Spleen (tissue), 11 donors: ENCODE measurements around the gene MORC1. TPM values are rescaled to one million over a fixed set of nuclear protein-coding genes. Genes with fewer than 3 reads are reported as not detected.
"Not testable (repeated sequence)": the region's sequence is repeated elsewhere in the genome, so short reads cannot be mapped to it uniquely, and the experiment has no call there.

ENCODE experiments used
- DNase-seq: peaks from one replicate; pipeline ENCODE4 v3.0.0-alpha.2; 2020
- H3K27ac ChIP-seq, 8 donors: fragments of 200-600 bp; sonication (generic) in 7 of 8; 1 replicate in 4 of 8; 2 replicates in 4 of 8; pipeline versions ENCODE4 v1.5.0 to v1.8.0; 2016 to 2021; ENCODE audit warnings: inconsistent platforms in 4 of 8, mild to moderate bottlenecking in 4 of 8, moderate library complexity in 1 of 8
- H3K27me3 ChIP-seq, 7 donors: fragments of 200-600 bp; sonication (generic) in 6 of 7; replicated peaks in 1 of 7; 1 replicate in 4 of 7; 2 replicates in 3 of 7; pipeline versions ENCODE4 v1.5.0 to v1.8.0; 2016 to 2021; ENCODE audit warnings: inconsistent platforms in 3 of 7, mild to moderate bottlenecking in 1 of 7
- H3K36me3 ChIP-seq, 6 donors: fragments of 200-600 bp; sonication (generic) in 5 of 6; 1 replicate in 4 of 6; 2 replicates in 2 of 6; pipeline versions ENCODE4 v1.5.0 to v1.8.0; 2016 to 2021; ENCODE audit warnings: inconsistent platforms in 2 of 6
- H3K4me1 ChIP-seq, 6 donors: fragments of 200-600 bp; sonication (generic) in 5 of 6; 1 replicate in 3 of 6; 2 replicates in 3 of 6; pipeline versions ENCODE4 v1.5.0 to v1.8.0; 2016 to 2021; ENCODE audit warnings: inconsistent platforms in 3 of 6
- H3K4me3 ChIP-seq, 8 donors: fragments of 200-600 bp; sonication (generic) in 7 of 8; 1 replicate in 4 of 8; 2 replicates in 4 of 8; pipeline versions ENCODE4 v1.5.0 to v1.8.0; 2016 to 2021; ENCODE audit warnings: inconsistent platforms in 4 of 8, mild to moderate bottlenecking in 4 of 8, moderate library complexity in 2 of 8
- H3K9me3 ChIP-seq, 8 donors: fragments of 200-600 bp; sonication (generic) in 7 of 8; 1 replicate in 4 of 8; 2 replicates in 4 of 8; pipeline versions ENCODE4 v1.5.0 to v1.8.0; 2016 to 2021; ENCODE audit warnings: inconsistent platforms in 4 of 8
- POLR2A ChIP-seq, 3 donors: fragments of 450-650 bp; IDR thresholded peaks; one replicate each; pipeline ENCODE4 v1.5.1; 2017; ENCODE audit warnings: antibody characterized with exemption in 3 of 3, mild to moderate bottlenecking in 1 of 3
- POLR2AphosphoS5 ChIP-seq, 3 donors: sonication (generic); formaldehyde crosslinking; IDR thresholded peaks; one replicate each; pipeline ENCODE4 v1.5.1; 2017; ENCODE audit warnings: antibody characterized with exemption in 3 of 3
- WGBS, 5 donors: extraction: QIAGEN DNeasy Blood & Tissue Kit in 3 of 5; methylation state at CpG; one replicate each; pipeline versions ENCODE4 v1.1.5 to v1.1.7; 2013 to 2018; 5-methylcytosine and 5-hydroxymethylcytosine counted together
- intact Hi-C: fragments of 100-400 bp; cut with DNase I; formaldehyde crosslinking; loops from one replicate; pipeline ENCODE4 v1.15.0; 2023; ENCODE audit warnings: low total_unique reads
- polyA plus RNA-seq, 3 donors: library from polyadenylated mRNA; stranded (reverse); fragments of 200-250 nt; gene quantifications; one replicate each; pipeline ENCODE4 v1.2.1, GENCODE V29; 2013
- total RNA-seq, 7 donors: library from RNA; depleted of rRNA in 3 of 7; stranded (reverse); fragments of >200 nt in 3 of 7; fragmentation: NEBNext Ultra II Directional in 4 of 7; extraction: Animal tissue kit (Norgen Biotek cat#: 25700) in 4 of 7; gene quantifications; one replicate each; pipeline versions ENCODE4 v1.1.0 to v1.2.1, GENCODE V29; 2016 to 2021
- TF ChIP-seq, protein P1 (sequence below), 11 experiments: fragments of 200-600 bp in 7 of 11; fragments of 450-650 bp in 4 of 11; sonication (generic) in 4 of 11; IDR thresholded peaks in 8 of 11; conservative IDR thresholded peaks in 3 of 11; 1 replicate in 7 of 11; 2 replicates in 4 of 11; pipeline versions ENCODE4 v1.4.0 to v1.8.0; 2016 to 2021; ENCODE audit warnings: antibody characterized with exemption in 11 of 11, inconsistent platforms in 4 of 11, mild to moderate bottlenecking in 1 of 11
- donor health status: healthy with polysubstance abuse.
- donor health status: DM: no; HTN: no; CAD: no; lungs with moderate emphysema.
- donor health status: DM: no; HTN: no; CAD: no.
- donor health status: Bipolar disorder and iron deficiency.
- donor health status: healthy.
- donor health status: DM: no; HTN: no; CAD: no.
- donor health status: DM: yes; HTN: yes; CAD: no.

The MORC1 gene
- total and polyA plus RNA-seq, 10 donors, result 0.03 to 0.24 (median 0.13) TPM; not detected in 6

DNA sequence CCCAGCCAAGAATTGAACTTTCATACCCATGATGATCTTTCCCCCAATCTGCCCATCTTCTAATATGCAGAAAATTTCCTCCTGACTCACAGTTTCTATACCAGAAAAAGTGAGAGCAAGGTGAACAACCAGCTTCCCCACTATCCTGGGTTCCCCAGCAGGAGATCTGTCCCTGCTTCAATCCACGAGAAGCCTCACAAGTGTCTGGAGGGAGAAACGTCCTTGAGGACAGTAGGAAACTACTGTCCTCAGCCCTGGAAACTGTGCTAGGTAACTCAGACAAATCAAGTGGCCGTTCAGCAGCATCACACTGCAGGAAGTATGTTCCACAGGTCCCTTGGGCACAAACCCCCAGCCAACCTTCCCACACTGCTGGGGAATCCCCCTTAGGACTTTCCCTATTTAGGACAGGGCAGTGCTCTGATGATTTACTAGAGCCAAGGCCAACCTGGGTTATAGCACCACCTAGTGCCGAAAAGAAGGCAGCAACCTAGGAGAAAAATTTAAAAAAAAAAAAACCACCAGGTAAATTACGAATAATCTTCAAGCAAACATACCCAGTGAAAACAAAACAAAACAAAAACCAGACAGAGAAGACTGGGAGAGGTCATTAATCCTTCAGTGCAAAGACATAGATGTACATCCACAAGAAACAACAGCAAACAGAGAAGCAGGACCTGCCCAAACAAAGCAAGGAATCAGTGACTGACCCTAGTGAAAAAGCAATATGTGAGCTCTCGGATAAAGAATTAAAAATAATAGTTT lies 36.0 kb downstream of the MORC1 start:
- WGBS, 5 donors, result 36 to 43% (median 39%) methylated on average over 6 of the region's 6 CpGs
- intact Hi-C loops, result no loop called here
- Histone ChIP-seq H3K27ac (no peak overlapping the region), H3K4me3 (no peak overlapping the region), H3K4me1 (peaks cover 0 to 4% (median 1%) of the 10 kb centered on the region in 6 donors), H3K36me3 (no peaks in the 10 kb centered on the region), H3K9me3 (peaks cover 0 to 14% (median 7%) of the 10 kb centered on the region in 8 donors), H3K27me3 (no peaks in the 10 kb centered on the region)
- no peak for DNase-seq
- TF ChIP-seq POLR2AphosphoS5 (IDR thresholded peaks at IDR 0.05), result no peak
- TF ChIP-seq, protein P1, sequence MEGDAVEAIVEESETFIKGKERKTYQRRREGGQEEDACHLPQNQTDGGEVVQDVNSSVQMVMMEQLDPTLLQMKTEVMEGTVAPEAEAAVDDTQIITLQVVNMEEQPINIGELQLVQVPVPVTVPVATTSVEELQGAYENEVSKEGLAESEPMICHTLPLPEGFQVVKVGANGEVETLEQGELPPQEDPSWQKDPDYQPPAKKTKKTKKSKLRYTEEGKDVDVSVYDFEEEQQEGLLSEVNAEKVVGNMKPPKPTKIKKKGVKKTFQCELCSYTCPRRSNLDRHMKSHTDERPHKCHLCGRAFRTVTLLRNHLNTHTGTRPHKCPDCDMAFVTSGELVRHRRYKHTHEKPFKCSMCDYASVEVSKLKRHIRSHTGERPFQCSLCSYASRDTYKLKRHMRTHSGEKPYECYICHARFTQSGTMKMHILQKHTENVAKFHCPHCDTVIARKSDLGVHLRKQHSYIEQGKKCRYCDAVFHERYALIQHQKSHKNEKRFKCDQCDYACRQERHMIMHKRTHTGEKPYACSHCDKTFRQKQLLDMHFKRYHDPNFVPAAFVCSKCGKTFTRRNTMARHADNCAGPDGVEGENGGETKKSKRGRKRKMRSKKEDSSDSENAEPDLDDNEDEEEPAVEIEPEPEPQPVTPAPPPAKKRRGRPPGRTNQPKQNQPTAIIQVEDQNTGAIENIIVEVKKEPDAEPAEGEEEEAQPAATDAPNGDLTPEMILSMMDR (IDR thresholded peaks at IDR 0.05 in 8 of 11, conservative IDR thresholded peaks at IDR 0.05 in 3 of 11), result peak in 9 of 11 experiments; percentile 27 to 67 (median 44)
- TF ChIP-seq POLR2A (IDR thresholded peaks at IDR 0.05), result no peak

DNA sequence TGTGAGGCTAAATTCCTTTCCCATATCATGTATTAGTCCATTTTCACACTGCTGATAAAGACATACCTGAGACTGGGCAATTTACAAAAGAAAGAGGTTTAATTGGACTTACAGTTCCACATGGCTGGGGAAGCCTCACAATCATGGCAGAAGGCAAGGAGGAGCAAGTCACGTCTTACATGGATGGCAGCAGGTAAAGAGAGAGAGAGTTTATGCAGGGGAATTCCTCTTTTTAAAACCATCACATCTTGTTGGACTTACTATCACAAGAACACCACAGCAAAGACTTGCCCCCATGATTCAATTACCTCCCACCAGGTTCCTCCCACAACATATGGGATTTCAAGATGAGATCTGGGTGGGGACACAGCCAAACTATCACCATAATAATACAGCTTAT lies 37.8 kb downstream of the MORC1 start:
- H3K27me3 ChIP-seq, intact Hi-C loops, H3K27ac ChIP-seq, DNase-seq, H3K36me3 ChIP-seq, H3K4me1 ChIP-seq, H3K4me3 ChIP-seq: not testable (repeated sequence)
- peaks cover 0 to 18% (median 7%) of the 10 kb centered on the region in 8 donors for H3K9me3 ChIP-seq
- 75 to 95% (median 81%) methylated on average over 1 of the region's 1 CpG for WGBS, 5 donors

DNA sequence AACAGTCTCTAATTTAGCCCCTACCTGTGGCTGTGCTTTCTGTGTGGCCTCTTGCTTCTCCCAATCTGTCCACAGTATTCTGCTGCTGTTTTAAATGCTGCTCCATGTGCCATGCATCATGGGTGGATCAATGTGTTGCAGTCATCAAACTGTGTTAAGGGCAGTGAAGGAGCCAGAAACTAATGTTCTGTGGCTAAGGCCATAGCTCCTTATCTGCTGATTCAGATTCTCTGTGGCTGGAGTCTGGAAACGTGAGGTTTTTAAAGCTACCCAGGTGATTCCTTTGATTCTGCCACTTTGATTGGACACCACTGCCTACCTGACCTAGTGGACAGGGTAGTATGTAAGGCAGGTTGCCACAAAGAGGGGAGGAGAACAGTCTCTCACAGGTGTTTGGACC lies 44.8 kb downstream of the MORC1 start:
- H3K9me3 ChIP-seq, result peaks cover 0 to 3% (median 0%) of the 10 kb centered on the region in 8 donors
- no peak for DNase-seq
- no peaks in the 10 kb centered on the region for H3K27me3 ChIP-seq
- TF ChIP-seq POLR2AphosphoS5 (IDR thresholded peaks at IDR 0.05), result no peak
- TF ChIP-seq POLR2A (IDR thresholded peaks at IDR 0.05), result no peak
- TF ChIP-seq, protein P1 (IDR thresholded peaks at IDR 0.05 in 8 of 11, conservative IDR thresholded peaks at IDR 0.05 in 3 of 11), result no peak
- no peak overlapping the region for H3K4me3 ChIP-seq
- H3K4me1 ChIP-seq, result peaks cover 3 to 15% (median 10%) of the 10 kb centered on the region in 6 donors
- intact Hi-C loops, result no loop called here
- WGBS, 5 donors, result 19 to 60% (median 29%) methylated on average over 1 of the region's 1 CpG
- H3K36me3 ChIP-seq, result no peaks in the 10 kb centered on the region
- no peak overlapping the region for H3K27ac ChIP-seq

DNA sequence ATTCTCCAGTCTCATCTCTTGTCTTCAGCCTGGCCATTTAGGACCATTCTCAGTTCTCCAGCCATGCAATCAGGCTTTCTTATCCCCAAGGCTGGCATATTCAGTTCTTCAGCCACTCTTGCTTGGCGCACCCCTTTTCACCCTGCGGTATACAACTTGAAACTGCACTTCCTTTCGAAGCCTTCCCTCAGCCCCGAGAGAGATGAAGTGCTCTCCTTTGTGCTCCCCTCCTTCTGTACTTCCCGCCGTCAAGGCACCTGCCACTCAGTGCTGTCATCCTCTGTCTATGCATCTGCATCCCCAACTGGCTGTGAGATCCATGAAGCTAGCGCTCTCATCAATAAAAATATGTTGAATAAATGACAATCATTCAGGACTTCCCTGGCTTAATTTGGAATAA lies 45.7 kb downstream of the MORC1 start:
- peaks cover 0 to 3% (median 0%) of the 10 kb centered on the region in 8 donors for H3K9me3 ChIP-seq
- no peak overlapping the region for H3K4me3 ChIP-seq
- peaks cover 3 to 15% (median 10%) of the 10 kb centered on the region in 6 donors for H3K4me1 ChIP-seq
- TF ChIP-seq, protein P1 (IDR thresholded peaks at IDR 0.05 in 8 of 11, conservative IDR thresholded peaks at IDR 0.05 in 3 of 11), result no peak
- TF ChIP-seq POLR2A (IDR thresholded peaks at IDR 0.05) (no peak), POLR2AphosphoS5 (IDR thresholded peaks at IDR 0.05) (no peak)
- intact Hi-C loops, result no loop called here
- H3K36me3 ChIP-seq, result no peaks in the 10 kb centered on the region
- H3K27me3 ChIP-seq, result no peaks in the 10 kb centered on the region
- DNase-seq, result no peak
- H3K27ac ChIP-seq, result no peak overlapping the region
- 14 to 27% (median 19%) methylated on average over 7 of the region's 7 CpGs for WGBS, 5 donors
